HepG2 (cell line): ENCODE data around the gene CAMTA1. TPM values are rescaled to one million over a fixed set of nuclear protein-coding genes. Genes with fewer than 3 reads are reported as not detected.

Source experiments
- ATAC-seq: fragments of 200-7000 bp; cut with Tn5 transposase; 3 replicates; pipeline ENCODE4 v1.9.1; 2020; ENCODE audit warnings: mild to moderate bottlenecking, moderate library complexity
- BruUV-seq: library from RNA; stranded (reverse); fragments of 400-500 nt; replicated peaks from 2 replicates; lab custom pipeline; 2021; lab: Mats Ljungman, UMichigan
- CTCF ChIA-PET: fragments of 300-600 bp; formaldehyde crosslinking; extraction: SDS; loops from one replicate; lab custom pipeline; 2021; ENCODE audit warnings: low total read pairs, inconsistent platforms, low intra/inter-chr PET ratio; lab: Yijun Ruan, JAX
- POLR2A ChIA-PET: fragments of 350-600 bp; sonication (Branson Sonifier 250); formaldehyde crosslinking; loops from one replicate; lab custom pipeline; 2020; ENCODE audit warnings: antibody characterized with exemption, inconsistent platforms; lab: Yijun Ruan, JAX
- DNase-seq: peaks from one replicate; pipeline ENCODE4 v3.0.0-alpha.2; 2015; ENCODE audit warnings: low spot score
- FAIRE-seq: peaks from 3 replicates; lab custom pipeline; 2011; peaks lifted over from hg19 to GRCh38; lab: Jason Lieb, UNC
- H2AFZ ChIP-seq: one replicate; pipeline ENCODE4 v1.6.1; 2011; ENCODE audit warnings: low read length, inconsistent platforms
- H3K27ac ChIP-seq: fragments of 300-600 bp; 3 replicates; pipeline ENCODE4 v1.8.0; 2011; ENCODE audit warnings: mixed run types, mild to moderate bottlenecking, mixed read lengths, low read length, inconsistent platforms; ENCODE audit not compliant: insufficient read depth; ENCODE audit errors: extremely low read length
- H3K27me3 ChIP-seq, 2 experiments: fragments of 200-600 bp in 1 of 2; 2 replicates in 1 of 2; 3 replicates in 1 of 2; pipeline versions ENCODE4 v1.6.0 to v1.8.0; 2011; ENCODE audit warnings: low read length in 2 of 2, mild to moderate bottlenecking in 2 of 2, moderate library complexity in 2 of 2, inconsistent platforms in 1 of 2; ENCODE audit not compliant: insufficient read depth in 2 of 2, control insufficient read depth in 1 of 2
- H3K36me3 ChIP-seq, 2 experiments: fragments of 200-600 bp in 1 of 2; replicated peaks in 1 of 2; 2 replicates in 1 of 2; 3 replicates in 1 of 2; pipeline versions ENCODE4 v1.5.1 to v1.8.0; 2011; ENCODE audit warnings: low read length in 2 of 2, inconsistent platforms in 1 of 2; ENCODE audit not compliant: insufficient read depth in 2 of 2, control insufficient read depth in 1 of 2
- H3K4me1 ChIP-seq: 2 replicates; pipeline ENCODE4 v1.5.1; 2012; ENCODE audit warnings: low read length, inconsistent platforms; ENCODE audit not compliant: insufficient read depth
- H3K4me2 ChIP-seq: 2 replicates; pipeline ENCODE4 v1.6.0; 2011; ENCODE audit warnings: low read depth, low read length, inconsistent platforms
- H3K4me3 ChIP-seq, 3 experiments: fragments of 200-600 bp in 1 of 3; sonication (generic), shearing (Covaris generic) in 1 of 3; replicated peaks in 1 of 3; 2 replicates each; pipeline ENCODE4 v1.5.1; 2011 to 2016; ENCODE audit warnings: low read length in 3 of 3, inconsistent platforms in 2 of 3, low read depth in 2 of 3, mild to moderate bottlenecking in 2 of 3, control low read depth in 1 of 3, mixed read lengths in 1 of 3; ENCODE audit not compliant: insufficient read depth in 1 of 3
- H3K79me2 ChIP-seq: one replicate; pipeline ENCODE4 v1.6.1; 2011; ENCODE audit warnings: low read length, inconsistent platforms; ENCODE audit not compliant: insufficient read depth
- H3K9ac ChIP-seq: 2 replicates; pipeline ENCODE4 v1.6.0; 2011; ENCODE audit warnings: mild to moderate bottlenecking, low read depth, low read length, inconsistent platforms; ENCODE audit not compliant: insufficient read depth
- H3K9me3 ChIP-seq: 2 replicates; pipeline ENCODE4 v1.5.1; 2012; ENCODE audit warnings: mild to moderate bottlenecking, low read length
- H4K20me1 ChIP-seq: 2 replicates; pipeline ENCODE4 v1.6.0; 2011; ENCODE audit warnings: inconsistent platforms, mild to moderate bottlenecking, low read length, moderate library complexity; ENCODE audit not compliant: insufficient read depth
- ATF2 ChIP-seq: sonication (generic); formaldehyde crosslinking; IDR thresholded peaks from 2 replicates; pipeline ENCODE4 v1.4.0; 2020; ENCODE audit warnings: missing genetic modification reagents
- GABPB1 ChIP-seq: IDR thresholded peaks from 2 replicates; pipeline ENCODE4 v1.6.1; 2016; ENCODE audit warnings: mild to moderate bottlenecking, missing genetic modification reagents, moderate library complexity, missing compliant biosample characterization
- HOMEZ ChIP-seq: IDR thresholded peaks from 2 replicates; pipeline ENCODE4 v1.6.1; 2016; ENCODE audit warnings: low read depth
- PAX8 ChIP-seq: sonication (generic); formaldehyde crosslinking; IDR thresholded peaks from 2 replicates; pipeline ENCODE4 v1.8.0; 2022; ENCODE audit warnings: mild to moderate bottlenecking, missing genetic modification reagents, borderline replicate concordance
- TRAFD1 ChIP-seq: sonication (generic); formaldehyde crosslinking; IDR thresholded peaks from 2 replicates; pipeline ENCODE4 v1.5.1; 2020; ENCODE audit warnings: missing genetic modification reagents, mild to moderate bottlenecking, borderline replicate concordance
- ZNF205 ChIP-seq: IDR thresholded peaks from 2 replicates; pipeline ENCODE4 v1.6.1; 2018; ENCODE audit warnings: missing biosample characterization, missing genetic modification reagents
- ZNF350 ChIP-seq: sonication (generic); formaldehyde crosslinking; IDR thresholded peaks from 2 replicates; pipeline ENCODE4 v1.4.0; 2020; ENCODE audit warnings: mild to moderate bottlenecking, low read depth, missing genetic modification reagents, borderline replicate concordance
- WGBS: methylation state at CpG from one replicate; pipeline ENCODE4 v1.1.6; 2017; ENCODE audit warnings: low lambda C conversion rate; 5-methylcytosine and 5-hydroxymethylcytosine counted together
- in situ Hi-C: cut with HindIII; loops from 2 replicates; pipeline ENCODE4 v1.10.0; 2017; ENCODE audit warnings: low pct_unique_long_range_greater_than_20kb; ENCODE audit not compliant: extremely low pct_ligation_motif_present
- intact Hi-C: fragments of 100-400 bp; cut with micrococcal nuclease; formaldehyde crosslinking; loops from one replicate; pipeline ENCODE4 v1.10.0; 2022; ENCODE audit not compliant: unreplicated experiment
- polyA plus RNA-seq, 8 experiments: library from polyadenylated mRNA; depleted of rRNA in 3 of 8; stranded (reverse) in 7 of 8; unstranded in 1 of 8; fragments of >200 nt; fragmentation: Illumina TruSeq in 4 of 8; extraction: Trizol in 4 of 8; gene quantifications; 2 replicates each; pipeline versions ENCODE4 v1.2.1 to v1.2.3, GENCODE V29; 2011 to 2016; ENCODE audit warnings: low read depth in 4 of 8, missing spikeins in 1 of 8, mixed read lengths in 1 of 8; ENCODE audit not compliant: insufficient read depth in 1 of 8
- total RNA-seq, 5 experiments: library from RNA; depleted of rRNA; stranded (reverse); fragments of >200 nt; fragmentation: Illumina TruSeq; extraction: Trizol; gene quantifications; 2 replicates each; pipeline ENCODE4 v1.2.3, GENCODE V29; 2016; ENCODE audit warnings: low read depth in 1 of 5
- TF ChIP-seq, protein P1 (sequence below): sonication (generic); IDR thresholded peaks from 2 replicates; pipeline ENCODE4 v1.6.1; 2016; ENCODE audit warnings: low read depth, borderline replicate concordance

CAMTA1 gene
- total and polyA plus RNA-seq, 2 of the 13 experiments (the other 11 are each of a cell fraction or from before 2014, with no cell fraction given), result 25.0 to 36.4 TPM

DNA sequence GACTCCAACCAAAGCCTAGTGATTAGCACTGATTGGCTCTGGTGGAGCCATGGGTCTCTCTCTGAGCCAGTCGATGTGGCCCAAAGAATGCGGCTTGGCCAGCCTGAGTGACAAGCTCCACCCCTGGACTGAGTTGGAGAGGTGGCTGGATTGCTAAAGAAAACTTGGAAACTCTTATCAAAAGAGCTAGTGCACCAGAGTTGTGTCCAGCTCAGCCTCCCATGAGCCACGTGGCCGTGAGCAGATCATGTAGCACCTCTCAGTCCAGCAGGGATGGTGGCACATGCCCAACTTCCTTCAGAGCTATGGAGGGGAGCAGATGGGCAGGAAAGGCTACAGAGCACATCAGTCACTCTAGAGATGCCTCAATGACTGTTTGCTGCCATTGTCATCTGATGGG lies 843.0 kb downstream of the CAMTA1 start (continued):
- no peak for TF ChIP-seq TRAFD1 (CRISPR knock-in tag)

DNA sequence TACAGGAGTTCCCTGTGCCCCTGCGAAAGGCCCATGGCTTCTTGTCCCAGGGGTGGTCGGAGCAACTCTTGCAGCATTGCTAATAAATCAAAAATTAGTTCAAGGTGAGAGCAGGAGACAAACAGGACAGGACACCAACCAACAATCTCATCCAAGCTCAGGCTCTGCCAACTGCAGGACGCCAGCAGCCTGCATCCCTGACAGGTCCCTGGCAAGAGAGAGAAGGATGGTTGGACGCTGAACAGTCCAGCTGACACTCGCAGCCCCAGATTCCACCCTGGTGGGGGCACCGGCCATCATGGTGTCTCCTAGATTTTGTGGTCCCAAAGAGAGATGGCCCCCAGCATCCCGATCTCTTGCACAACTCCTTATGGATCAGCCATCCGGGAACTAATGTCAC lies 843.8 kb downstream of the CAMTA1 start:
- Histone ChIP-seq H4K20me1 (no peaks in the 10 kb centered on the region), H3K9ac (no peak overlapping the region), H3K4me3 (no peak overlapping the region), H3K27ac (no peak overlapping the region), H3K4me2 (no peak overlapping the region), H2AFZ (no peak overlapping the region), H3K36me3 (no peaks in the 10 kb centered on the region), H3K27me3 (peaks cover 24 to 80% of the 10 kb centered on the region in 2 experiments; a peak in 4 of 5 replicates), H3K79me2 (no peaks in the 10 kb centered on the region), H3K9me3 (no peaks in the 10 kb centered on the region), H3K4me1 (no peaks in the 10 kb centered on the region)
- DNase-seq, result no peak
- BruUV-seq, result no TSS peak
- intact Hi-C loops (no loop called here), in situ Hi-C loops (loop anchor here (25.0 kb wide), 1 partner anchor 567 kb away; no protein-coding TSS in a partner anchor)
- no peak for ATAC-seq
- ChIA-PET CTCF (no interaction called here), POLR2A (no interaction called here)
- no peak for FAIRE-seq
- WGBS, result 10% methylated on average over 5 of the region's 8 CpGs
- TF ChIP-seq, protein P1, sequence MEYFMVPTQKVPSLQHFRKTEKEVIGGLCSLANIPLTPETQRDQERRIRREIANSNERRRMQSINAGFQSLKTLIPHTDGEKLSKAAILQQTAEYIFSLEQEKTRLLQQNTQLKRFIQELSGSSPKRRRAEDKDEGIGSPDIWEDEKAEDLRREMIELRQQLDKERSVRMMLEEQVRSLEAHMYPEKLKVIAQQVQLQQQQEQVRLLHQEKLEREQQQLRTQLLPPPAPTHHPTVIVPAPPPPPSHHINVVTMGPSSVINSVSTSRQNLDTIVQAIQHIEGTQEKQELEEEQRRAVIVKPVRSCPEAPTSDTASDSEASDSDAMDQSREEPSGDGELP, result no peak
- TF ChIP-seq GABPB1 (CRISPR knock-in tag), result no peak
- TF ChIP-seq ZNF205, result no peak
- TF ChIP-seq HOMEZ (CRISPR knock-in tag), result no peak
- TF ChIP-seq ZNF350 (CRISPR knock-in tag), result no peak
- TF ChIP-seq PAX8 (CRISPR knock-in tag), result no peak
- TF ChIP-seq ATF2 (CRISPR knock-in tag), result no peak
